WTC11 (cell line): ENCODE results near the gene APOBR. TPM values are rescaled to one million over a fixed set of nuclear protein-coding genes. Genes with fewer than 3 reads are reported as not detected.

ENCODE experiments used
- ATAC-seq: fragments of 200-7000 bp; cut with Tn5 transposase; 2 replicates; pipeline ENCODE4 v1.10.0; 2021; ENCODE audit warnings: mild to moderate bottlenecking, moderate library complexity
- CTCF ChIA-PET: fragments of 300-600 bp; sonication (Branson Sonifier 250); formaldehyde crosslinking; loops from one replicate; lab custom pipeline; 2021; ENCODE audit warnings: antibody characterized with exemption; lab: Charles Lee
- POLR2A ChIA-PET: fragments of 350-600 bp; sonication (Branson Sonifier 250); formaldehyde crosslinking; loops from one replicate; lab custom pipeline; 2021; ENCODE audit warnings: antibody characterized with exemption; lab: Charles Lee
- DNase-seq: peaks from one replicate; pipeline ENCODE4 v3.0.0; 2021; ENCODE audit warnings: low spot score
- H3K27ac Mint-ChIP-seq: 2 replicates; pipeline ENCODE4 v1.8.0; 2021; ENCODE audit warnings: mixed read lengths
- H3K27me3 Mint-ChIP-seq: 2 replicates; pipeline ENCODE4 v1.8.0; 2021; ENCODE audit warnings: low read depth, mild to moderate bottlenecking, moderate library complexity, mixed read lengths
- H3K36me3 Mint-ChIP-seq: 2 replicates; pipeline ENCODE4 v1.8.0; 2021; ENCODE audit warnings: mixed read lengths
- H3K4me1 Mint-ChIP-seq: 2 replicates; pipeline ENCODE4 v1.8.0; 2022; ENCODE audit warnings: mixed read lengths
- H3K4me3 Mint-ChIP-seq: 2 replicates; pipeline ENCODE4 v1.8.0; 2021; ENCODE audit warnings: mild to moderate bottlenecking, moderate library complexity, mixed read lengths
- H3K9me3 Mint-ChIP-seq: 2 replicates; pipeline ENCODE4 v1.8.0; 2021; ENCODE audit warnings: mixed read lengths
- CBFB ChIP-seq: sonication (generic); formaldehyde crosslinking; IDR thresholded peaks from 2 replicates; pipeline ENCODE4 v1.8.1; 2022; ENCODE audit warnings: mild to moderate bottlenecking, low read depth, missing genetic modification reagents
- E2F4 ChIP-seq: sonication (generic); formaldehyde crosslinking; IDR thresholded peaks from 2 replicates; pipeline ENCODE4 v1.8.1; 2022; ENCODE audit warnings: low read depth, mild to moderate bottlenecking, moderate library complexity, missing genetic modification reagents, borderline replicate concordance
- EMX1 ChIP-seq: fragments of 250-450 bp; sonication (Bioruptor Pico); IDR thresholded peaks from 2 replicates; pipeline ENCODE4 v1.8.0; 2021; ENCODE audit warnings: mild to moderate bottlenecking
- ERG ChIP-seq: fragments of 250-450 bp; sonication (Bioruptor Pico); IDR thresholded peaks from 2 replicates; pipeline ENCODE4 v1.8.0; 2021; ENCODE audit warnings: mild to moderate bottlenecking
- GABPB1 ChIP-seq: sonication (generic); formaldehyde crosslinking; IDR thresholded peaks from 2 replicates; pipeline ENCODE4 v1.8.1; 2023; ENCODE audit warnings: mild to moderate bottlenecking, missing genetic modification reagents
- JUN ChIP-seq: sonication (generic); formaldehyde crosslinking; IDR thresholded peaks from 2 replicates; pipeline ENCODE4 v1.8.0; 2023; ENCODE audit warnings: mild to moderate bottlenecking, missing genetic modification reagents
- NR1H2 ChIP-seq: sonication (generic); formaldehyde crosslinking; IDR thresholded peaks from 2 replicates; pipeline ENCODE4 v1.9.0; 2021; ENCODE audit warnings: mild to moderate bottlenecking, moderate library complexity, missing genetic modification reagents
- PRRX2 ChIP-seq: fragments of 250-450 bp; sonication (Bioruptor Pico); IDR thresholded peaks from 2 replicates; pipeline ENCODE4 v1.8.0; 2021; ENCODE audit warnings: mild to moderate bottlenecking
- SP1 ChIP-seq: sonication (generic); formaldehyde crosslinking; conservative IDR thresholded peaks from 2 replicates; pipeline ENCODE4 v1.8.1; 2022; ENCODE audit warnings: missing genetic modification reagents
- USF1 ChIP-seq: sonication (generic); formaldehyde crosslinking; IDR thresholded peaks from 2 replicates; pipeline ENCODE4 v1.8.0; 2022; ENCODE audit warnings: mild to moderate bottlenecking, missing genetic modification reagents
- ZNF121 ChIP-seq: sonication (generic); formaldehyde crosslinking; IDR thresholded peaks from 2 replicates; pipeline ENCODE4 v1.8.0; 2023; ENCODE audit warnings: missing genetic modification reagents
- ZNF232 ChIP-seq: sonication (generic); formaldehyde crosslinking; IDR thresholded peaks from 2 replicates; pipeline ENCODE4 v1.8.0; 2022; ENCODE audit warnings: mild to moderate bottlenecking, missing genetic modification reagents
- ZNF263 ChIP-seq: sonication (generic); formaldehyde crosslinking; IDR thresholded peaks from 2 replicates; pipeline ENCODE4 v1.8.1; 2022; ENCODE audit warnings: low read depth, mild to moderate bottlenecking, moderate library complexity, missing genetic modification reagents
- ZNF281 ChIP-seq: sonication (generic); formaldehyde crosslinking; IDR thresholded peaks from 2 replicates; pipeline ENCODE4 v1.8.0; 2023; ENCODE audit warnings: mild to moderate bottlenecking, missing genetic modification reagents
- ZNF416 ChIP-seq: fragments of 250-450 bp; sonication (Bioruptor Pico); IDR thresholded peaks from 2 replicates; pipeline ENCODE4 v1.9.0; 2021; ENCODE audit warnings: mild to moderate bottlenecking, inconsistent platforms
- ZNF423 ChIP-seq: fragments of 250-450 bp; sonication (Bioruptor Pico); IDR thresholded peaks from 2 replicates; pipeline ENCODE4 v2.1.2; 2022; ENCODE audit warnings: mild to moderate bottlenecking, moderate library complexity
- total RNA-seq: library from RNA; stranded (reverse); gene quantifications from 3 replicates; pipeline ENCODE4 v1.2.3, GENCODE V29; 2021
- TF ChIP-seq, protein P1 (sequence below): sonication (generic); formaldehyde crosslinking; IDR thresholded peaks from 2 replicates; pipeline ENCODE4 v1.8.0; 2023; ENCODE audit warnings: missing genetic modification reagents
- TF ChIP-seq, protein P2 (sequence below): fragments of 250-450 bp; sonication (Bioruptor Pico); IDR thresholded peaks from 2 replicates; pipeline ENCODE4 v1.9.0; 2021; ENCODE audit warnings: mild to moderate bottlenecking

The APOBR gene
- total RNA-seq, 1 experiment from 2014 or later, result not detected

GRCh38 chr16:28527985-28528384 is 33.5 kb downstream of the APOBR start:
- TF ChIP-seq ZNF121, result no peak
- no peak for TF ChIP-seq CBFB
- TF ChIP-seq ZNF281 (CRISPR knock-in tag), result no peak
- no peak for TF ChIP-seq ERG (CRISPR knock-in tag)
- TF ChIP-seq JUN, result no peak
- no peak for TF ChIP-seq PRRX2 (CRISPR knock-in tag)
- TF ChIP-seq, protein P1, sequence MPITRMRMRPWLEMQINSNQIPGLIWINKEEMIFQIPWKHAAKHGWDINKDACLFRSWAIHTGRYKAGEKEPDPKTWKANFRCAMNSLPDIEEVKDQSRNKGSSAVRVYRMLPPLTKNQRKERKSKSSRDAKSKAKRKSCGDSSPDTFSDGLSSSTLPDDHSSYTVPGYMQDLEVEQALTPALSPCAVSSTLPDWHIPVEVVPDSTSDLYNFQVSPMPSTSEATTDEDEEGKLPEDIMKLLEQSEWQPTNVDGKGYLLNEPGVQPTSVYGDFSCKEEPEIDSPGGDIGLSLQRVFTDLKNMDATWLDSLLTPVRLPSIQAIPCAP (CRISPR knock-in tag), result no peak
- TF ChIP-seq, protein P2, sequence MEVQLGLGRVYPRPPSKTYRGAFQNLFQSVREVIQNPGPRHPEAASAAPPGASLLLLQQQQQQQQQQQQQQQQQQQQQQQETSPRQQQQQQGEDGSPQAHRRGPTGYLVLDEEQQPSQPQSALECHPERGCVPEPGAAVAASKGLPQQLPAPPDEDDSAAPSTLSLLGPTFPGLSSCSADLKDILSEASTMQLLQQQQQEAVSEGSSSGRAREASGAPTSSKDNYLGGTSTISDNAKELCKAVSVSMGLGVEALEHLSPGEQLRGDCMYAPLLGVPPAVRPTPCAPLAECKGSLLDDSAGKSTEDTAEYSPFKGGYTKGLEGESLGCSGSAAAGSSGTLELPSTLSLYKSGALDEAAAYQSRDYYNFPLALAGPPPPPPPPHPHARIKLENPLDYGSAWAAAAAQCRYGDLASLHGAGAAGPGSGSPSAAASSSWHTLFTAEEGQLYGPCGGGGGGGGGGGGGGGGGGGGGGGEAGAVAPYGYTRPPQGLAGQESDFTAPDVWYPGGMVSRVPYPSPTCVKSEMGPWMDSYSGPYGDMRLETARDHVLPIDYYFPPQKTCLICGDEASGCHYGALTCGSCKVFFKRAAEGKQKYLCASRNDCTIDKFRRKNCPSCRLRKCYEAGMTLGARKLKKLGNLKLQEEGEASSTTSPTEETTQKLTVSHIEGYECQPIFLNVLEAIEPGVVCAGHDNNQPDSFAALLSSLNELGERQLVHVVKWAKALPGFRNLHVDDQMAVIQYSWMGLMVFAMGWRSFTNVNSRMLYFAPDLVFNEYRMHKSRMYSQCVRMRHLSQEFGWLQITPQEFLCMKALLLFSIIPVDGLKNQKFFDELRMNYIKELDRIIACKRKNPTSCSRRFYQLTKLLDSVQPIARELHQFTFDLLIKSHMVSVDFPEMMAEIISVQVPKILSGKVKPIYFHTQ (CRISPR knock-in tag), result no peak
- no peak for TF ChIP-seq E2F4 (CRISPR knock-in tag)
- Mint-ChIP-seq H3K27ac (no peak overlapping the region), H3K9me3 (peaks cover 8% of the 10 kb centered on the region; the same call in 1 of the 2 replicates), H3K36me3 (no peaks in the 10 kb centered on the region), H3K27me3 (no peaks in the 10 kb centered on the region; the same call in 1 of the 2 replicates), H3K4me1 (peaks cover 9% of the 10 kb centered on the region), H3K4me3 (no peak overlapping the region)
- ChIA-PET CTCF (no interaction called here), POLR2A (no interaction called here)
- ATAC-seq (no peak), DNase-seq (no peak)

DNA sequence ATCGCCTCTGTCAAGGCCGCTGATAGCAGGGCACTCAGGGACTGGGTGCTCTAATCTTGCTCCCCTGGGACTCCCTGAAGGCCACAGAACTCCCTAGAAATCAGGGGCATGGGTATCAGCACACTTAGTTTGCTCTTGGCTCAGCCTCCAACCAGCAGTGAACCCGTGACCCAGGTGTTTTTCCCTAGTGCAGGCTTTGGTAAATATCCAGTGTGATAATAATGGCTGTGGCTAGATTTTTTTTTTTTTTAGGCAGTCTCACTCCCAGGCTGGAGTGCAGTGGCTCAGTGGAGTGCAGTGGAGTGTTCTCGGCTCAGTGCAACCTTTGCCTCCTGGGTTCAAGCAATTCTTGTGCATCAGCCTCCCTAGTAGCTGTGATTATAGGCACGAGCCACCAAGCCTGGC is 34.0 kb downstream of the APOBR start:
- Mint-ChIP-seq H3K4me3 (no peak overlapping the region), H3K9me3 (peaks cover 8% of the 10 kb centered on the region; the same call in 1 of the 2 replicates), H3K4me1 (peaks cover 9% of the 10 kb centered on the region), H3K27me3 (no peaks in the 10 kb centered on the region; the same call in 1 of the 2 replicates), H3K36me3 (no peaks in the 10 kb centered on the region), H3K27ac (no peak overlapping the region)
- DNase-seq, result no peak
- ATAC-seq, result no peak
- ChIA-PET CTCF (no interaction called here), POLR2A (no interaction called here)
- TF ChIP-seq USF1 (CRISPR knock-in tag) (no peak), ZNF423 (CRISPR knock-in tag) (no peak), SP1 (CRISPR knock-in tag) (no peak), ZNF416 (CRISPR knock-in tag) (no peak), EMX1 (CRISPR knock-in tag) (no peak), GABPB1 (CRISPR knock-in tag) (no peak), ZNF263 (CRISPR knock-in tag) (no peak), ZNF232 (CRISPR knock-in tag) (no peak), NR1H2 (CRISPR knock-in tag) (no peak)
